Left lung (tissue), 10 donors: ENCODE measurements around the gene CROCC. TPM values are rescaled to one million over a fixed set of nuclear protein-coding genes. Genes with fewer than 3 reads are reported as not detected.

Source experiments
- ATAC-seq: fragments of 200-7000 bp; cut with Tn5 transposase; one replicate; pipeline ENCODE4 v1.9.1; 2020; ENCODE audit warnings: moderate library complexity
- DNase-seq, 4 donors: peaks; one replicate each; pipeline ENCODE4 v3.0.0-alpha.2; 2013 to 2020
- H3K27ac ChIP-seq, 2 donors: fragments of 200-600 bp; sonication (generic) in 1 of 2; one replicate each; pipeline versions ENCODE4 v1.5.0 to v1.8.0; 2020 to 2021
- H3K27me3 ChIP-seq, 2 donors: fragments of 200-600 bp; sonication (generic) in 1 of 2; one replicate each; pipeline versions ENCODE4 v1.5.0 to v1.8.0; 2020 to 2021
- H3K36me3 ChIP-seq, 2 donors: fragments of 200-600 bp; sonication (generic) in 1 of 2; one replicate each; pipeline versions ENCODE4 v1.5.0 to v1.8.0; 2020 to 2021
- H3K4me1 ChIP-seq, 2 donors: fragments of 200-600 bp; one replicate each; pipeline ENCODE4 v1.8.0; 2021
- H3K4me3 ChIP-seq, 2 donors: fragments of 200-600 bp; sonication (generic) in 1 of 2; one replicate each; pipeline versions ENCODE4 v1.5.0 to v1.8.0; 2020 to 2021; ENCODE audit warnings: mild to moderate bottlenecking in 1 of 2
- H3K9me3 ChIP-seq, 2 donors: fragments of 200-600 bp; sonication (generic) in 1 of 2; one replicate each; pipeline versions ENCODE4 v1.5.0 to v1.8.0; 2020 to 2021
- intact Hi-C, 2 donors: fragments of 100-400 bp; cut with DNase I; formaldehyde crosslinking; loops; one replicate each; pipeline versions ENCODE4 v1.11.2 to v1.14.2; 2022
- polyA plus RNA-seq, 6 donors: library from polyadenylated mRNA; unstranded; fragments of 120-200 nt; gene quantifications; one replicate each; pipeline ENCODE4 v1.2.1, GENCODE V29; 2013; ENCODE audit not compliant: insufficient read length in 6 of 6
- total RNA-seq, 2 donors: library from RNA; stranded (reverse); fragmentation: NEBNext Ultra II Directional; extraction: Animal tissue kit (Norgen Biotek cat#: 25700); gene quantifications; one replicate each; pipeline ENCODE4 v1.2.1, GENCODE V29; 2021
- TF ChIP-seq, protein P1 (sequence below), 2 donors: fragments of 200-600 bp; sonication (generic) in 1 of 2; IDR thresholded peaks; one replicate each; pipeline versions ENCODE4 v1.5.0 to v1.8.0; 2021; ENCODE audit warnings: antibody characterized with exemption in 2 of 2
- donor health status: DM: no; HTN: yes; CAD: no.
- donor health status: DM: no; HTN: no; CAD: no.

Gene CROCC
- total and polyA plus RNA-seq, 8 donors: 19.1 to 66.2 (median 53.9) TPM

DNA sequence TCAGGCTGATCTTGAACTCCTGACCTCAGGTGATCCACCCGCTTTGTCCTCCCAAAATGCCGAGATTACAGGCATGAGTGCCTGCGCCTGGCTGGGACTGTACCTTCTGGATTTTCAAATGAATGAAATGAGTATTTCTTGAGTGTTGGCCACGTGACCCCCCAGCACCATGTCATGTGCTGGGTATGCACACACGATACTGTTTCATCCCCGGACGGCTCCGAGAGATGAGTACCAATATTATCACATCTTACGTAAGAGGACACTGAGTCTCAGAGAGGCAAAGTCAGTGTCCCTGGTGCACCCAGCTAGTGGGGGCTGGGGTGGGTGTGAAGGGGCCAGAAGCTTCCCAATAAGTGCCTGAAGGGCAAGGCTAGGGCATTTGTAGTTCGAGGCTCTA is 780 bp upstream of the CROCC start:
- Histone ChIP-seq H3K9me3 (no peaks in the 10 kb centered on the region), H3K27me3 (peaks cover 0 to 8% of the 10 kb centered on the region in 2 donors), H3K27ac (no peak overlapping the region), H3K4me3 (no peak overlapping the region), H3K36me3 (peaks cover 0 to 4% of the 10 kb centered on the region in 2 donors), H3K4me1 (peaks cover 0 to 5% of the 10 kb centered on the region in 2 donors)
- no peak for ATAC-seq
- intact Hi-C loops: no loop called here
- DNase-seq: peak in 1 of 4 donors; percentile 28
- TF ChIP-seq, protein P1, sequence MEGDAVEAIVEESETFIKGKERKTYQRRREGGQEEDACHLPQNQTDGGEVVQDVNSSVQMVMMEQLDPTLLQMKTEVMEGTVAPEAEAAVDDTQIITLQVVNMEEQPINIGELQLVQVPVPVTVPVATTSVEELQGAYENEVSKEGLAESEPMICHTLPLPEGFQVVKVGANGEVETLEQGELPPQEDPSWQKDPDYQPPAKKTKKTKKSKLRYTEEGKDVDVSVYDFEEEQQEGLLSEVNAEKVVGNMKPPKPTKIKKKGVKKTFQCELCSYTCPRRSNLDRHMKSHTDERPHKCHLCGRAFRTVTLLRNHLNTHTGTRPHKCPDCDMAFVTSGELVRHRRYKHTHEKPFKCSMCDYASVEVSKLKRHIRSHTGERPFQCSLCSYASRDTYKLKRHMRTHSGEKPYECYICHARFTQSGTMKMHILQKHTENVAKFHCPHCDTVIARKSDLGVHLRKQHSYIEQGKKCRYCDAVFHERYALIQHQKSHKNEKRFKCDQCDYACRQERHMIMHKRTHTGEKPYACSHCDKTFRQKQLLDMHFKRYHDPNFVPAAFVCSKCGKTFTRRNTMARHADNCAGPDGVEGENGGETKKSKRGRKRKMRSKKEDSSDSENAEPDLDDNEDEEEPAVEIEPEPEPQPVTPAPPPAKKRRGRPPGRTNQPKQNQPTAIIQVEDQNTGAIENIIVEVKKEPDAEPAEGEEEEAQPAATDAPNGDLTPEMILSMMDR (IDR thresholded peaks at IDR 0.05): no peak

DNA sequence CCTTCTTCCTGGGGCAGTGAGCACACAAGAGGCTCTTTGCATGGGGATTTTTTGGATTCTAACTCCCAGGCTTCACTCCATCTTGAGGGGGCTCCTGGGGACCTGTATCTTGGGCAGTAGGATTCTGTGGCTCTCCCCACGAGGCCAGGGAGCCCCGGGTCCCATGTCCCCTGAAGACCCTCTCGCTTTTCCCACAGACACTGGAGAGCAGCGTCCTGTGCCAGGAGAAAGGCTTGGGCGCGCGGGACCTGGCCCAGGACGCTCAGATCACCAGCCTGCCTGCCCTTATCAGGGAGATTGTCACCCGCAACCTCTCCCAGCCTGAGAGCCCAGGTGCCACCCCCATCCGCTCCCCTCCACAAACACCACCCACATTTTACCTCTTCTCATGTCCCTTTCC is 735 bp downstream of the CROCC start:
- no peak for ATAC-seq
- DNase-seq: peak in 1 of 4 donors; percentile 60
- intact Hi-C loops: no loop called here
- Histone ChIP-seq H3K4me1 (peaks cover 0 to 5% of the 10 kb centered on the region in 2 donors), H3K27ac (no peak overlapping the region), H3K36me3 (peaks cover 0 to 4% of the 10 kb centered on the region in 2 donors), H3K9me3 (no peaks in the 10 kb centered on the region), H3K4me3 (no peak overlapping the region), H3K27me3 (peaks cover 0 to 8% of the 10 kb centered on the region in 2 donors)
- TF ChIP-seq, protein P1 (IDR thresholded peaks at IDR 0.05): no peak

DNA sequence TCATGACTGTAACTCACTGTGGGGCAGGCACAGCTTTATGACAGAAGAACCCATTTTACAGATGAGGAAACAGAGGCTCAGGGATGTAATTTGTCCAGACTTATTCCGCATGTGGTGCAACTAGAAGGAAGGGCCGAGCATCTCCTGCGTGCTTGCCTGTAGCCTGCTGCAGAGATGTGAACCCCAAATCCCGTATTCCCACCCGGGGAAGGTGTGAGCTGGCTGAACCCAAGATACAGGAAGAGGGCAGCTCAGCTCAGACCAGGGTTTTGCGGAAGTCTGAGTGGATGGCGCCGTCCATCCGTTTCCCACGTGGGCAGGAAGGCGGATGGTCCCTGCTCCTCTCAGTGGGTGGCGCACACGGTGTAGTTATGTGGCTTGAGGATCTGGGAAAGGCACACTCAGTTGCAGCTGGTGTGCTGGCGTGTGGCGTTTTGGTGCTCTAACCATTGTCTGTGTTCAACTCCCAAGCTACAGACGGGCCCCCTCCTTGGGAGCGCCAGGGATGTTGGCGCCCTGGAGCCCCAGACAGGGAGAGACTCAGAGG is 1.2 kb downstream of the CROCC start:
- DNase-seq: peak in 1 of 4 donors; percentile 65

DNA sequence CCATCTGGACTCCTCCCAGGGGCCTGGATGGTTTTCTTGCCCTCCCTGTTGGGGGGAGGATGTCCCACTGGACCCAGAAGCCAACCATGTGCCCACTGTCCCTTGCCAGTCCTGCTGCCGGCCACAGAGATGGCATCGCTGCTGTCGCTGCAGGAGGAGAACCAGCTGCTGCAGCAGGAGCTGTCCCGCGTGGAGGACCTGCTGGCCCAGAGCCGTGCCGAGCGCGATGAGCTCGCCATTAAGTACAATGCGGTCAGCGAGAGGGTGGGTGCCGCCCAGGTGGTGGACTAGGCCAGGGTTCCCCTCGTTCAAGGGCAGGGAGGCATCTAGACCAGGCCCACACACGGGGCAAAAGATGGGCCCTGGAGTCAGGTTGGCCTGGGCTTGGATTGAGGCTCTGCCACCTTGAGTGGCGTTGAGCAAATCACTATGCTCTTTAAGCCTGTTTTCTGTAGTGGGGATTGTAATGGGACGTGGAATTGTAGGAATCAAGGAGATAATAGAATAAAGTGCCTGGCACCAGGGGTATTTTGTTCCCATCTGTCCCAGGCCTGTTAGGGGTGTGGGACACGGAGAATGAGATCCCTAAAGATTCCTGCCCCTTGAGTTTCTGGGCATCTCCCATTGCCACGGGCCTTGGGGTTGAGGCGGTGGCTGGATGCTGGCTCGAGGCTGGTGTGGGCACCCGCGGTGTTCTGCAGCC is 2.6 kb downstream of the CROCC start:
- H3K4me1 ChIP-seq: peaks cover 0 to 5% of the 10 kb centered on the region in 2 donors
- TF ChIP-seq, protein P1 (IDR thresholded peaks at IDR 0.05): no peak
- H3K4me3 ChIP-seq: no peak overlapping the region
- H3K27ac ChIP-seq: no peak overlapping the region
- peaks cover 0 to 4% of the 10 kb centered on the region in 2 donors for H3K36me3 ChIP-seq
- DNase-seq (peak in 1 of 4 donors; percentile 83), ATAC-seq (no peak)
- H3K9me3 ChIP-seq: no peaks in the 10 kb centered on the region
- peaks cover 0 to 8% of the 10 kb centered on the region in 2 donors for H3K27me3 ChIP-seq
- intact Hi-C loops: no loop called here

More for the DNA sequence above, 1.2 kb downstream of the CROCC start:
- no peak overlapping the region for H3K27ac ChIP-seq
- peaks cover 0 to 4% of the 10 kb centered on the region in 2 donors for H3K36me3 ChIP-seq
- TF ChIP-seq, protein P1 (IDR thresholded peaks at IDR 0.05): no peak
- ATAC-seq: no peak
- H3K4me1 ChIP-seq: peaks cover 0 to 5% of the 10 kb centered on the region in 2 donors
- no peaks in the 10 kb centered on the region for H3K9me3 ChIP-seq
- no peak overlapping the region for H3K4me3 ChIP-seq
- peaks cover 0 to 8% of the 10 kb centered on the region in 2 donors for H3K27me3 ChIP-seq
- intact Hi-C loops: no loop called here

DNA sequence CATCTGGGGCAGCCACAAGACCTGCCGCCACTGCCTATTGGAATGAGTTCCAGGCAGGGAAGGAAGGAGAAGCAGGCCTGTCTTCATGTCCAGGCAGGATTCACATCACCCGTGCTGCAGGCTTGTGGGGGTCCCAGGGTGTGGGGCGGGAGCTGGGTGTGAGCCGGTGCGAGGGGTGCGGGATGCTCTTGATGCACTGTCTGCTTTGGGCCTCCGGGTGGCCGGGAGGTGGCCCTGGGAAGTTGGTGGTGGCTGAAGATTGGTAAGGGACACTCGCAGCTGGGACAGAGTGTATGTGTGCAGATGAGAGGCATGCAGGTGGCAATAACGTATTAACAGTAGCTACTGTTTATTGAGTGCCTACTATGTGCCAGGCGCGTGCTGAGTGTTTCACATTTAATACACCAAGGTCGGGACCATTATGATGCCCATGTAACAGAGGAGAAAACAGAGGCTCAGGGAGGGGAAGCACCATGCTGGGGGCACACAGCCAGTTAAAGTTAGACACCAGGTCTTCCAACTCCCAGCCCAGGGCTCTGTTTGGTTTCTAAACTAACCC is 3.3 kb downstream of the CROCC start:
- H3K4me1 ChIP-seq: peaks cover 0 to 5% of the 10 kb centered on the region in 2 donors
- peak in 1 of 4 donors; percentile 77 for DNase-seq
- no peaks in the 10 kb centered on the region for H3K9me3 ChIP-seq
- TF ChIP-seq, protein P1 (IDR thresholded peaks at IDR 0.05): no peak
- H3K4me3 ChIP-seq: no peak overlapping the region
- ATAC-seq: no peak
- intact Hi-C loops: no loop called here
- H3K27ac ChIP-seq: no peak overlapping the region
- H3K27me3 ChIP-seq: peaks cover 0 to 8% of the 10 kb centered on the region in 2 donors
- H3K36me3 ChIP-seq: peaks cover 0 to 4% of the 10 kb centered on the region in 2 donors
